ENCODE data around the gene BTD. TPM values are rescaled to one million over a fixed set of nuclear protein-coding genes. Genes with fewer than 3 reads are reported as not detected.
A peak's percentile ranks its signal among the peaks of the same experiment; 100 is the strongest.

BTD gene
- polyA plus RNA-seq, 2 of the 4 experiments (the other 2 are of a cell fraction): 17.6 to 17.8 TPM

GRCh38 chr3:15634671-15635070 lies 33.1 kb downstream of the BTD start:
- peak overlapping the region; percentile 64 for H3K4me2 ChIP-seq

GRCh38 chr3:15635121-15635661 lies 33.6 kb downstream of the BTD start:
- Histone ChIP-seq H3K4me1 (peaks cover 90% of the 10 kb centered on the region), H3K9me3 (no peaks in the 10 kb centered on the region), H3K4me3 (no peak overlapping the region), H3K4me2 (peak overlapping the region; percentile 64), H3K27ac (peak overlapping the region; percentile 75 to 95)
- FAIRE-seq (no peak), DNase-seq (ENCODE audit: low read depth in 1 of 2, low spot score in 1 of 2) (no peak), ATAC-seq (no peak)
- TF ChIP-seq HEYL (CRISPR knock-in tag; IDR thresholded peaks at IDR 0.05) (no peak), ZC3H11A (IDR thresholded peaks at IDR 0.05) (no peak), MAZ (IDR thresholded peaks at IDR 0.05; ENCODE audit: borderline replicate concordance, low read depth, low read length) (no peak), FOXS1 (CRISPR knock-in tag; IDR thresholded peaks at IDR 0.05) (no peak), ATOH8 (CRISPR knock-in tag; IDR thresholded peaks at IDR 0.05; ENCODE audit: low read depth) (no peak), EHMT2 (IDR thresholded peaks at IDR 0.05; ENCODE audit: low read depth) (no peak), KDM1A (IDR thresholded peaks at IDR 0.05; ENCODE audit: low read depth) (no peak)
- 92% methylated on average over 13 of the region's 13 CpGs for WGBS (ENCODE audit: missing lambda C conversion rate)
- CTCF ChIA-PET: interaction anchor here (0.8 to 4.1 kb wide), 4 partner anchors 10 to 177 kb away, joined by 3 to 25 read pairs (median 4); partner anchors contain the start of genes BTD and HACL1
- POLR2A ChIA-PET: interaction anchor here (2.2 kb wide), 1 partner anchor 162 kb away, joined by 9 read pairs; the partner anchor contains the start of gene ANKRD28

More at GRCh38 chr3:15634671-15635070, 33.1 kb downstream of the BTD start:
- no peak for TF ChIP-seq HEYL (CRISPR knock-in tag; IDR thresholded peaks at IDR 0.05)
- TF ChIP-seq MAFK (IDR thresholded peaks at IDR 0.05; ENCODE audit: partially characterized antibody): peak; percentile 78
- no peak for TF ChIP-seq HDAC2 (IDR thresholded peaks at IDR 0.05)
- no peak for TF ChIP-seq EP300 (IDR thresholded peaks at IDR 0.05)
- TF ChIP-seq CHD2 (IDR thresholded peaks at IDR 0.05; ENCODE audit: low read length, partially characterized antibody): no peak
- Histone ChIP-seq H3K4me3 (no peak overlapping the region), H3K4me1 (peaks cover 94% of the 10 kb centered on the region), H3K27ac (peak overlapping the region; percentile 75 to 95), H3K9me3 (no peaks in the 10 kb centered on the region)
- ChIA-PET CTCF (interaction anchor here (0.8 to 4.1 kb wide), 5 partner anchors 11 to 178 kb away, joined by 3 to 25 read pairs (median 5); partner anchors contain the start of genes BTD and HACL1), POLR2A (interaction anchor here (2.2 kb wide), 1 partner anchor 162 kb away, joined by 9 read pairs; the partner anchor contains the start of gene ANKRD28)
- WGBS (ENCODE audit: missing lambda C conversion rate): 85% methylated on average over 2 of the region's 2 CpGs
- ATAC-seq (no peak), FAIRE-seq (no peak), DNase-seq (ENCODE audit: low read depth in 1 of 2, low spot score in 1 of 2) (no peak)

- Histone ChIP-seq H3K27ac (peak overlapping the region; percentile 75 to 95), H3K4me1 (peaks cover 81% of the 10 kb centered on the region), H3K4me3 (no peak overlapping the region), H3K9me3 (no peaks in the 10 kb centered on the region), H3K4me2 (peak overlapping the region; percentile 64)
- ATAC-seq (peak; percentile 81 to 82), FAIRE-seq (no peak), DNase-seq (ENCODE audit: low read depth in 1 of 2, low spot score in 1 of 2) (peak; percentile 58 to 78)
- CTCF ChIA-PET: interaction anchor here (1.3 to 4.1 kb wide), 2 partner anchors 9 to 161 kb away, joined by 3 to 25 read pairs; no protein-coding TSS in a partner anchor
- POLR2A ChIA-PET: interaction anchor here (2.2 to 3.0 kb wide), 2 partner anchors 10 to 161 kb away, joined by 9 to 11 read pairs; partner anchors contain the start of gene ANKRD28
- 7% methylated on average over 14 of the region's 14 CpGs for WGBS (ENCODE audit: missing lambda C conversion rate)
- TF ChIP-seq HMGXB4 (CRISPR knock-in tag; IDR thresholded peaks at IDR 0.05; ENCODE audit: borderline replicate concordance): no peak
- no peak for TF ChIP-seq SMC3 (IDR thresholded peaks at IDR 0.05)
- no peak for TF ChIP-seq ZNF302 (CRISPR knock-in tag; IDR thresholded peaks at IDR 0.05)
- TF ChIP-seq MAZ (IDR thresholded peaks at IDR 0.05; ENCODE audit: borderline replicate concordance, low read depth, low read length): no peak
- no peak for TF ChIP-seq HOXA7 (CRISPR knock-in tag; IDR thresholded peaks at IDR 0.05)
- 0 out of 2 replicates have a peak, but pooled peaks have one; percentile 22 for TF ChIP-seq HEYL (CRISPR knock-in tag; IDR thresholded peaks at IDR 0.05)
- TF ChIP-seq RCOR1 (IDR thresholded peaks at IDR 0.05; ENCODE audit: low read depth, low read length): no peak
- no peak for TF ChIP-seq KDM5A (IDR thresholded peaks at IDR 0.05)
- no peak for TF ChIP-seq FOSB (CRISPR knock-in tag; IDR thresholded peaks at IDR 0.05)
- no peak for TF ChIP-seq NFE2L2 (conservative IDR thresholded peaks at IDR 0.05; ENCODE audit: low read length)
- TF ChIP-seq HDAC2 (IDR thresholded peaks at IDR 0.05): no peak
- no peak for TF ChIP-seq NPAS2 (CRISPR knock-in tag; IDR thresholded peaks at IDR 0.05; ENCODE audit: borderline replicate concordance)
- peak; percentile 2 for TF ChIP-seq MAFK (IDR thresholded peaks at IDR 0.05; ENCODE audit: partially characterized antibody)
- no peak for TF ChIP-seq ZSCAN20 (CRISPR knock-in tag; IDR thresholded peaks at IDR 0.05)
- TF ChIP-seq MAX (IDR thresholded peaks at IDR 0.05): peak; percentile 79
- TF ChIP-seq BCL3 (IDR thresholded peaks at IDR 0.05): no peak
- no peak for TF ChIP-seq CHD2 (IDR thresholded peaks at IDR 0.05; ENCODE audit: low read length, partially characterized antibody)
- TF ChIP-seq RFX5 (IDR thresholded peaks at IDR 0.05): no peak
- peak; percentile 46; the same call in 1 of the 2 replicates for TF ChIP-seq GATA3 (IDR thresholded peaks at IDR 0.05; ENCODE audit: borderline replicate concordance)
- TF ChIP-seq PBX3 (IDR thresholded peaks at IDR 0.05): no peak
- no peak for TF ChIP-seq EHF (CRISPR knock-in tag; IDR thresholded peaks at IDR 0.05)
Observed at GRCh38 chr3:15636028-15636709, 34.6 kb downstream of the BTD start.
